HG03097 (cell line): ENCODE measurements around the gene ATN1.

Experiments used
- ATAC-seq: cut with Tn5 transposase; IDR thresholded peaks from one replicate; pipeline ENCODE4 v1.9.1; 2021; ENCODE audit not compliant: unreplicated experiment, low FRiP score

Gene ATN1

GRCh38 chr12:6955108-6956020, 27.6 kb downstream of the ATN1 start:
- ATAC-seq, result no peak

GRCh38 chr12:6956021-6956727, 28.4 kb downstream of the ATN1 start:
- ATAC-seq, result no peak

- no peak for ATAC-seq
These were observed 29.5 kb downstream of the ATN1 start for GRCh38 chr12:6957151-6957701.

- no peak for ATAC-seq
These were observed 30.2 kb downstream of the ATN1 start for GRCh38 chr12:6957741-6958608.

GRCh38 chr12:6958609-6959057, 30.9 kb downstream of the ATN1 start:
- no peak for ATAC-seq

GRCh38 chr12:6959058-6959804, 31.5 kb downstream of the ATN1 start:
- ATAC-seq, result peak; percentile 42

- no peak for ATAC-seq
These were observed 32.2 kb downstream of the ATN1 start for GRCh38 chr12:6959805-6960592.

- no peak for ATAC-seq
These were observed 33.0 kb downstream of the ATN1 start for GRCh38 chr12:6960593-6961277.

GRCh38 chr12:6961278-6961694, 33.5 kb downstream of the ATN1 start:
- ATAC-seq, result no peak

GRCh38 chr12:6961695-6962284, 34.0 kb downstream of the ATN1 start:
- ATAC-seq, result no peak

GRCh38 chr12:6962285-6963015, 34.7 kb downstream of the ATN1 start:
- ATAC-seq, result no peak

- no peak for ATAC-seq
These were observed 35.4 kb downstream of the ATN1 start for GRCh38 chr12:6963016-6963731.

- ATAC-seq, result no peak
These were observed 36.1 kb downstream of the ATN1 start for GRCh38 chr12:6963791-6964413.

- no peak for ATAC-seq
These were observed 36.9 kb downstream of the ATN1 start for GRCh38 chr12:6964605-6965025.

- ATAC-seq, result peak; percentile 37
These were observed 37.4 kb downstream of the ATN1 start for GRCh38 chr12:6965026-6965661.

- no peak for ATAC-seq
These were observed 38.0 kb downstream of the ATN1 start for GRCh38 chr12:6965714-6966113.
